Effector CD4-positive, alpha-beta T cell (primary cell): ENCODE data around the gene OR13J1.
"Not testable (repeated sequence)": the region's sequence is repeated elsewhere in the genome, so short reads cannot be mapped to it uniquely, and the experiment has no call there.

ENCODE experiments used
- DNase-seq: peaks from one replicate; pipeline ENCODE4 v3.0.0-alpha.2; 2020

OR13J1 gene

GRCh38 chr9:35904338-35904737 lies 34.1 kb upstream of the OR13J1 start:
- DNase-seq, result no peak

DNA sequence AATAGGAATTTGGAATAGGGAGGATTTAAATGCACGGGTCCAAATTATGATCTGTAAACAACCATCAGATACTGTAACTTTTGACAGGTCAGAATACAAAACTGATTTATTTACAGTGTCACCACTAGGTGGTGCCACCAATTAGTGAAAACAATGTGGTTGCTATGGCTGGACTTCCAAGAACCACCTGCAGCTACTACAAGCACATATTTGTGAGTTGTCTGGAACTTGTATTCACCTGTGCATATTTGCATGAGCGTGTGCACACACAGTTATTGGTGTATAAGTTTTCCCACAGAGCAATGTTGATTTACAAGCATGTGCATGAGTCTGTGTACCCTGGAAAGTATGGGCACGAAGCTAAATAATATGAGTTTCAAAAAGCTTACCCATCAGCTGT lies 32.8 kb upstream of the OR13J1 start:
- DNase-seq, result no peak

DNA sequence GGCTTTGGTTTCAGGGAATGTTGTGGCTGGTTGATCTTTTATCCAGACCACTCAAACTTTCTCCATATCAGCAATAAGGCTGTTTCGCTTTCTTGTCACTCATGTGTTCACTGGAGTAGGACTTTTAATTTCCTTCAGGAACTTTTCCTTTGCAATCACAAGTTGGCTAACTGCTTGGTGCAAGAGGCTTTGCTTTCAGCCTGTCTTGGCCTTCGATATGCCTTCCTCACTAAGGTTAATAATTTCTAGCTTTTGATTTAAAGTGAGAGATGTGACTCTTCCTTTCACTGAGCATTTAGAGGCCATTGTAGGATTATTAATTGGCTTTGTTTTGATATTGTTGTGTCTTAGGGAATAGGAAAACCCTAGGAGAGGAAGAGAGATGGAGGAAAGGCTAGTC lies 28.8 kb upstream of the OR13J1 start:
- no peak for DNase-seq

DNA sequence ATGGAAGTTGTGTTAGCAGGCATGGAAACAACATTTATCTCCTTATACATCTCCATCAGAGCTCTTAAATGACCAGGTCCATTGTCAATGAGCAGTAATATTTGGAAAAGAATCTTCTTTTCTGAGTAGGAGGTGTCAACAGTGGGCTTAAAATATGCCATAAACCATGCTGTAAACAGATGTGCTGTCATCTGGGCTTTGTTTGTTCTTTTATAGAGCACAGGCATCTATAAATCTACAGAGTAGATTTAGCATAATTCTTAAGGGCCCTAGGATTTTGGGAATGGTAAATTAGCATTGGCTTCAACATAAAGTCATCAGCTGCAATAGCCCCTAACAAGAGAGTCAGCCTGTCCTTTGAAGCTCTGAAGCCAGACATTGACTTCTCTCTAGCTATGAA lies 28.1 kb upstream of the OR13J1 start:
- no peak for DNase-seq

GRCh38 chr9:35897376-35898099 lies 27.3 kb upstream of the OR13J1 start:
- DNase-seq, result not testable (repeated sequence)

DNA sequence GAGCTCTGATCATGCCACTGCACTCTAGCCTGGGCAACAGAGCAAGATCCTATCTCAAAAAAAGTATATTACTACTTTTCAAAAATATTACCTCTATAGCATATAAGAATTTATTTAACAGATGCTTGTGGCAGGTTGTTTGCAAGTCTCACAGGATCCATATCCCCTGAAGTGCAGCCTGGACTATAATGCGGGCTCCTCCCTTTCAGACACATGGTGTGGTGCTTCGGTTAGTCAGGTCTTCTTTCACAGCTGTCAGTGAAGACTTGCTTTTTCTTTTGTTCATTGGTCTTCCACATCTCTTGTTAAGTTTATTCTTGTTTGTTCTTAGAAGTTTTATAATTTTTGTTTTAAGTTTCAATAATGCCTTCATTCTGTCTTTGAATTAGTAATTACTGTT lies 26.4 kb upstream of the OR13J1 start:
- DNase-seq, result no peak

- no peak for DNase-seq
Measured at GRCh38 chr9:35892051-35892450, 21.9 kb upstream of the OR13J1 start.

DNA sequence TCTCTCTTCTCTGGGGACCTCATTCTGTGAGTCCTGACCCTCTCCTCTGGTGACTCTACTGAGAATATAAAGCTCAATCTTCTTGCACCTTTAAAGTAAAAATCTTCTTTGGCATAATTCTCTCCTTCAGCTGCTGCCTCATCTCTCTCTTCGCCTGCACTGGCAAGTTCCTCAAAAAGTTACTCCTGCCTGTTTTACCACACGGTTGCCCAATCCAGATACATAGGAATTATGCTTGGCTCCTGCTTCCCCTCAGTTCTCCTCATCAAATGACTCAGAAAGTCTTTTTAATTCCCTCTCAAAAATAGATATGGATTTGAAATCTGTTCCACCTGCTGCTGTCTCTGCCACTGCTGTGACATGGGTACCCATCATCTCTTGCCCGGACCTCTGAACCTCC lies 21.4 kb upstream of the OR13J1 start:
- no peak for DNase-seq

GRCh38 chr9:35884908-35885307 lies 14.7 kb upstream of the OR13J1 start:
- not testable (repeated sequence) for DNase-seq

DNA sequence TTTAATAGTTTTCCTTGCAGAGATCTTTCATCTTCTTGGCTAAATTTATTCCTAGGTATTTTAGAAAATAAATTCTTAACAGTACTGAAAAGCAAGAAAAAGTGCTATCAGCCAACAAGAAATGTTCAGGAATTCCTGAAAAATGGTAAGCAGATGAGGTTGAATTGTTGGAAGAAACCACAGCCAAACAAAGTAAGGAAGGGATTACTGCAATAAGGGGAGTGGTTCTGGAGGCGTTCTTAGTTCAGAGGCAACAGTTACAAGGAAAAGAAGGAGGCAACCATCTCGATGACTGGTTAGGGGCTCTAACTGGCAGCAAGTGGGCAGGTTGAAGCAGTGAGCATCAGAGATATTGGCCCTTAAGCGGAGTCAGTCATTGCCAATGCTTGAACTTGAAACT lies 12.8 kb upstream of the OR13J1 start:
- DNase-seq, result no peak

DNA sequence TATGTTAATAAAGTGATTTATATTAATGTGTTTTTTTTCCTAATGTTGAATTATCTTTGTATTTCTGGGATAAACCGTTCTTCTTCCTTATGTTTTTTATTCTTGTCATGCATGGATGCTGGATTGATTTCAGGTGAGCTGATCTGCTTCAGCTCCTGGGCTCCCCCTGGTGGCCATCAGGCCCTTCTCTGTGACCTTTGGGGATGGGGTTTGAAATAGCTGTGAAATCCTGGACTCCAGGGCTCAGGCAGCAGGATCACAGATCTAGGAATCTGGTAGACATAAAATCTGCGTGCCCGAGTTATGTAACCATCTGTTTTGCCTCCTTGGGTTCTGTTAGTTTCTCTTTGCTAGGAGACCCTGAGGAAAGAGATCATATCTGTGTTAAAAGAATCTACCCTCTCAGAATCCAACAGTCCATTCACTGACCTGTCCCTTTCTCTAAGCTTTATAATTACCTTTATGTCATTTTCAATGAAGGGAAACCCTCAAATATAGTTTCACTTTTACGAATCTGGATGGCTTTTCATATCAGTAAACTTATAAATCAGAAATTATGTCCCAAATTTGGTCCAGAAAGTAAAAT lies 12.2 kb upstream of the OR13J1 start:
- peak; percentile 83 for DNase-seq

DNA sequence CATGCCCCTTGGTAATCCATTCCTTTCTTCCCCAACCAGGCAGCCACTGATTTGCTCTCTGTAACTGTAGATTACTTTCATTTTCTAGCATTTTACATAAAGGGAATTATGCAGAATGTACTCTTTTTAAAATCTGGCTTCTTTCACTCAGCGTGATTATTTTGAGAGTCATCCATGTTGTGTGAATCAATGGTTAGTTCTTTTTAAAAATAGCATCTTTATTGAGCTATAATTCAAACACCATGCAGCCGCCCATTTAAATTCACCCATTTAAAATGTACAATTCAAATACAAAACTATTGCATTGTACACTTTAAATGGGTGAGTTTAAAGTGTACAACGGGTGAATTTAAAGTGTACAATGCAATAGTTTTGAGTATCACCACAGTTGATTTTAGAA lies 2.3 kb upstream of the OR13J1 start:
- DNase-seq, result no peak

GRCh38 chr9:35871545-35871944 lies 1.3 kb upstream of the OR13J1 start:
- DNase-seq, result no peak

- DNase-seq, result no peak
Measured at GRCh38 chr9:35869621-35870216, 482 bp downstream of the OR13J1 start.

- no peak for DNase-seq
Measured at GRCh38 chr9:35868933-35869332, 1.3 kb downstream of the OR13J1 start.

DNA sequence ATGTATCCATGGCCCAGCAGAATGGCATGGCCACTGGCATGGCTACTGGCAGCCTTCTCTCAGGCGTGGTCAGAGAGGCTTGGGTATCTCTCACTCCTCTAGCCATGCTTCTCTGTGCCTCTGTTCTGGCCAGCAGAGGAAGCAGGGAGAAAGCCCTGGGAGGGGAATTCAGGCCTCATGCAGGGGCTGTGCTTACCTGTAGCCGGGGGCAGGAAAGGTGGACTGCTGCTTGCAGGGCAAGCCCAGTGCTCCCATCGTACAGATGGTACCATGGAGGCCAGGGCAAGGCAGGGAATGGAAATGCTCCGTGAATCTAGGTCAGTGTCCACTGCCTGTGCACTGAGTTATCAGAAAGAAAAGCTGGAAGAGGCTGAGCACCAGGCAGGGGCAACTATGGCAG lies 2.7 kb downstream of the OR13J1 start:
- no peak for DNase-seq

DNA sequence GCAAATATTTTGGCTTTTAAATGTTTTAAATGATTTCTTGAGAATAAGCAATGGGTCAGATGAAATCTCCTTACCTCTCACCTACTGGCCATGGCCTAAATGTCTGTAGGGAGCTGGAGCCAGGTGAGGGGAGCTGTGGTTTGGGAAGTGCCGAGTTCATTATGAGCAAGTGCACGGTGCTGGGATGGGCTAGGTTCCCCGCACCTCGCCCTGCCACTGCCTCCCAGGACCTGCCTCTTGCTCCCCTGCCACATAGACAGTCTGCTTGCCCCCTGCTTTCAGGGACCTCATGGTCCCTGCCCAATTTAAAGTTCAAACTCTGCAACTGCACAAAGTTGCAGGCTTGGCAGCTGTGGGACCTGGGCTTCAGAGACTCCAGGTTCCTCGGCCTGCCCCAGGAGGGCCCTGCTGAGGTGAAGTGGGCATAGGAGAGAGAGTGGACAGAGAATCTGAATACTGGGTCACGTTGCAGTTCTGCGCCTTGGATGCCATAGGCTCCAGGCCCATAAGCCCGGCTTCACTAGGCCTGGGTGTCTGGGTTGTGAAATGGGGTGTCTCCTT lies 5.4 kb downstream of the OR13J1 start:
- DNase-seq, result no peak

DNA sequence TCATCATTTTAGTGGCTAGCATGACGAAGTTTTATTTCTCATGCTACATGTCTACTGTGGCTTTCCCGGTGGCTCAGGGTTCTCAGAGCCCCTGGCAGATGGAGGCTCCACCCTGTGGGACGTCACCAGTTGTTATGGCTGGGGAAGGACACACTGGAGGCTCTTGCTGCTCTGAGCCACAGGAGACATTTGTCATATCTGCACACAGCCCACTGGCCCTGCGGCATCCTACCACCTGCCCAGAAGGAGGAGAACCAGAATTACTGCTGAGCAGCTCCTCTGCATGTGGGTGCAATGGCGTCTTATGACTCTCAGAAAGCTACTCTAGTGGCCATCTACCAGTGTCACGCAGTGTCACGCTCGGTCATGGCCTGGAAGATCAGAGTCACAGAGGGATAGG lies 6.6 kb downstream of the OR13J1 start:
- DNase-seq, result no peak

- DNase-seq, result no peak
Measured at GRCh38 chr9:35862328-35862727, 7.9 kb downstream of the OR13J1 start.

DNA sequence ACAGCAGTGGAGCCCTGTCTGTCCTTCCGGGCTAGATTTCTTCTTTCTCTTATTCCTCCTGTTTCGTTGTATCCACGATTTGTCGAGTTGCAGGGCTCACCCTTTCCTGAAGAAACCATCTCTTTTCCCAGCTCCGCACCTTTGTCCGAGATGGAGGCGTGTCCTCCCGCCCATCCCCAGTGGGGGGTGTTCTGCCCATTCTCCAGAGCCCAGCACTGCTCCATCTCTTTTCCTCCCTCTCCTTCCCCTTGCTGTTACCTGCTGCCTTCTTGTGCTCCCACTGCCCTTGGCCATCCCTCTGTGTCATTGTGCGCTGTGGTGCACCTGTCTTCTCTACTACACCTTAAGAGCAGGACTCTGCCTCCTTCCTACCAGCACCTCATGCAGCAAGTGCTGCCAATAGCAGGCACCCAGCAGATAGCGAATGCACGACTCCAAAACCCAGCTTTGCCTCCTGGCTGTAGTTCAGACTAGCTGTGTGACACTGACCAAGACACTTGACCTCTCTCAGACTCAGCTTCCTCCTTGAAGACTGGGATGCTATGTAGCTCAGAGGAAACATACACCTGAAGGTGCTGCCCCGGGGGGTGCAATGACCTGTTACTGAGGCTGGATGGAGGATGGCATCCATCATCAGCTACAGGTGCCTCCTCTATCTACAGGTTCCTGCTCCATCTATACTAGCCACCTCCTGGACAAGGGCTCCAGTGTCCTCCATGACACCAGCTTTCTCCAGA lies 8.9 kb downstream of the OR13J1 start:
- DNase-seq, result no peak

DNA sequence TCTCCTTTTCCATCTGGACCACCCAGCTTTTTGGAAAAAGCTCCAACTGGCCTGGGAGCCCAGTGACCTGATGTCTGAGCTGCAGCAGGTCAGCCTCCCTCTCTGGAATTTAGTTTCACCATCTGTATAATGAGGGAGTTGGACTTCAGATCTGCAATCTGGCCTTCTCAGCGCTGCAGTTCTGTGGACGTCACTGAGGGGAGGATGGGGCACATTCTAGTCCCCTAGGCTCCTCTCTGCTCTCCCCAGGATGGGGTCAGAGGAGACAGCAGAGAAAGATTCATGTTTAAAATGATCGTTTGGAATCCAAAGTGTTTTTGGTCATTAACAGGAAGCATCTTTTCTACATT lies 10.2 kb downstream of the OR13J1 start:
- DNase-seq, result no peak

- DNase-seq, result no peak
Measured at GRCh38 chr9:35859310-35859989, 10.8 kb downstream of the OR13J1 start.

DNA sequence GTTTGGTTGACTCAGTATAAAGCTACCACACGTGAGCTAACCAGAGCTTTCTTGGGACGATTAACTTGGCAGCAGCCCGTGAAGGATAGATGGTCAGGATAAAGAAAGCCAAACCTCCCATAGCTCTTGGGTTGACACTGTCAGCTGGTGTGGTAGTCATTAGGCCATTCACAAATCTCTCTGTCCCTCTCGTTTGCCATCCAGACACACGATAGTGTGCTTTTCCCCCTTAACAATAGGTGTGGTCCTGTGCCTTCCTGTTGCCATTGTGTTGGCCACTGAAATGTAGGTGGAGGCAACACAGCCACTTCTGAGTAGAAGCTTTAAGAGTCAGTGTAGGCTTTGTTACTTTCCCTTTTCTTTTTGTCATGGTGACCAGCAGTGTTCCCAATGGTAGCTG lies 11.7 kb downstream of the OR13J1 start:
- no peak for DNase-seq
